Common myeloid progenitor, CD34-positive (primary cell): ENCODE results near the gene SLC22A7.

ENCODE experiments used
- CTCF ChIA-PET: fragments of 350-600 bp; sonication (Branson Sonifier 250); formaldehyde crosslinking; loops from one replicate; lab custom pipeline; 2021; ENCODE audit warnings: antibody characterized with exemption; lab: Charles Lee
- POLR2A ChIA-PET: fragments of 350-600 bp; sonication (Branson Sonifier 250); formaldehyde crosslinking; loops from one replicate; lab custom pipeline; 2021; ENCODE audit warnings: antibody characterized with exemption; lab: Charles Lee
- DNase-seq, 3 donors: peaks; one replicate each; pipeline versions ENCODE4 v3.0.0 to v3.0.0-alpha.2; 2013
- H3K27ac ChIP-seq, 2 experiments: 1 replicate in 1 of 2; 2 replicates in 1 of 2; pipeline ENCODE4 v1.7.0; 2013; ENCODE audit warnings: inconsistent platforms in 2 of 2, low read length in 2 of 2, mild to moderate bottlenecking in 2 of 2, low read depth in 1 of 2, moderate library complexity in 1 of 2; ENCODE audit not compliant: severe bottlenecking in 2 of 2, insufficient read depth in 1 of 2, poor library complexity in 1 of 2
- H3K27me3 ChIP-seq, 5 experiments: replicated peaks in 2 of 5; 1 replicate in 3 of 5; 2 replicates in 2 of 5; pipeline versions ENCODE4 v1.6.1 to v1.7.0; 2013; ENCODE audit warnings: low read length in 4 of 5, mild to moderate bottlenecking in 2 of 5, moderate library complexity in 2 of 5, inconsistent platforms in 1 of 5; ENCODE audit not compliant: insufficient read depth in 5 of 5, control insufficient read depth in 4 of 5
- H3K36me3 ChIP-seq, 4 experiments: 1 replicate in 2 of 4; 2 replicates in 2 of 4; pipeline versions ENCODE4 v1.6.1 to v1.7.0; 2013; ENCODE audit warnings: low read length in 3 of 4, control low read depth in 1 of 4, mild to moderate bottlenecking in 1 of 4; ENCODE audit not compliant: control insufficient read depth in 4 of 4, insufficient read depth in 4 of 4
- H3K4me1 ChIP-seq, 4 experiments: 1 replicate in 3 of 4; 2 replicates in 1 of 4; pipeline versions ENCODE4 v1.6.1 to v1.7.1; 2013; ENCODE audit warnings: low read length in 3 of 4, mild to moderate bottlenecking in 3 of 4, control low read depth in 1 of 4, inconsistent platforms in 1 of 4, moderate library complexity in 1 of 4; ENCODE audit not compliant: control insufficient read depth in 4 of 4, insufficient read depth in 4 of 4; ENCODE audit errors: control extremely low read depth in 1 of 4
- H3K4me3 ChIP-seq, 7 experiments: 1 replicate in 4 of 7; 2 replicates in 3 of 7; pipeline versions ENCODE4 v1.5.1 to v1.7.0; 2013; ENCODE audit warnings: mild to moderate bottlenecking in 7 of 7, low read length in 6 of 7, moderate library complexity in 6 of 7, inconsistent platforms in 2 of 7, low read depth in 2 of 7, control low read depth in 1 of 7; ENCODE audit not compliant: insufficient read depth in 4 of 7, control insufficient read depth in 1 of 7; ENCODE audit errors: extremely low read depth in 1 of 7
- H3K9me3 ChIP-seq, 5 experiments: 1 replicate in 4 of 5; 2 replicates in 1 of 5; pipeline versions ENCODE4 v1.6.1 to v1.7.1; 2013; ENCODE audit warnings: low read length in 4 of 5, mild to moderate bottlenecking in 2 of 5, inconsistent platforms in 1 of 5, low read depth in 1 of 5, moderate library complexity in 1 of 5; ENCODE audit not compliant: control insufficient read depth in 4 of 5, insufficient read depth in 2 of 5; ENCODE audit errors: control extremely low read depth in 1 of 5
- WGBS: methylation state at CpG from one replicate; pipeline ENCODE4 v1.1.5; 2013; ENCODE audit not compliant: insufficient coverage; 5-methylcytosine and 5-hydroxymethylcytosine counted together

Gene SLC22A7

GRCh38 chr6:43295456-43295855, 2.6 kb upstream of the SLC22A7 start:
- H3K9me3 ChIP-seq = no peaks in the 10 kb centered on the region
- H3K36me3 ChIP-seq = no peaks in the 10 kb centered on the region
- H3K27me3 ChIP-seq = peaks cover 0 to 11% (median 1%) of the 10 kb centered on the region in 5 experiments
- CTCF ChIA-PET = interaction anchor here (1.2 to 2.4 kb wide), 3 partner anchors 8 to 23 kb away, joined by 3 to 13 read pairs (median 4); no protein-coding TSS in a partner anchor
- POLR2A ChIA-PET = no interaction called here
- no peak overlapping the region for H3K27ac ChIP-seq
- 70% methylated on average over 2 of the region's 3 CpGs for WGBS
- H3K4me3 ChIP-seq = no peak overlapping the region
- DNase-seq = no peak
- H3K4me1 ChIP-seq = no peaks in the 10 kb centered on the region

DNA sequence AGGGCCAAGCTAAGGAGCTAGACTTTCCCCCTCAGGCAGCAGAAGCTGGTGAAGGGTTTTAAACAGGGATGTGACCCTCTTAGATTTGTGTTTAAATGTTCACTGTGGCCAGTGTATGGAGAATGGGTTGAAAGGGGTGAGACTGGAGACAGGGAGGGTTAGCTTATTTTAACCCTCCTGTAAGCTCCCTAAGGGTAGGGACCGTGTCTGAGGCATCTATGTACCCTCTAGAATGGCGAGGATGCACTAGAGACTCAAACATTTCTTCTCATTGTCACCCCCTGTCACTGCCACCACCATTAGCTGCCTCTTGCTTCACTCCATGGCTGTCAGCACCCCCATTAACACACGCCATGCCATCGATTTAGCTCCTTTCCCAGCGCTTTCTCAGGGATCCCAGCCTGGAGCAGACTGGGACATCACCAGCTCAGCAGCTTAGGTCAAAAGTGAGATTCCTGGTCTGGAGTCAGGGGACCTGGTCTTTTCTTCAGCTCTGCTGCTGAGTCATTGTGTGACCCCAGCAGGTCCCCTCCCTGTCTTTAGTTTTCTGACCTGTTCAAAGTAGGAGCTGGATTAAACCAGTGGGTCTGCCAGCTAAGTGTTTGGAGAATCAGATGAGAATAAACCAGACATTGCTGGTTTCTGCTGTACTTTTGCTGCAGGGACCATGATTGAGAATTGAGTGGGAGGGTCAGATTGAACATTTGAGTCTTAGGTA, 1.1 kb upstream of the SLC22A7 start:
- WGBS = 97% methylated on average over 5 of the region's 5 CpGs
- CTCF ChIA-PET = interaction anchor here (1.2 to 2.4 kb wide), 6 partner anchors 8 to 58 kb away, joined by 4 to 13 read pairs (median 5); partner anchors contain the start of gene CRIP3
- peaks cover 0 to 14% (median 2%) of the 10 kb centered on the region in 5 experiments for H3K27me3 ChIP-seq
- POLR2A ChIA-PET = interaction anchor here (0.6 kb wide), 1 partner anchor 158 kb away, joined by 3 read pairs; the partner anchor contains the start of gene DLK2
- no peaks in the 10 kb centered on the region for H3K4me1 ChIP-seq
- no peaks in the 10 kb centered on the region for H3K9me3 ChIP-seq
- H3K4me3 ChIP-seq = no peak overlapping the region
- H3K27ac ChIP-seq = no peak overlapping the region
- DNase-seq = no peak
- H3K36me3 ChIP-seq = no peaks in the 10 kb centered on the region

DNA sequence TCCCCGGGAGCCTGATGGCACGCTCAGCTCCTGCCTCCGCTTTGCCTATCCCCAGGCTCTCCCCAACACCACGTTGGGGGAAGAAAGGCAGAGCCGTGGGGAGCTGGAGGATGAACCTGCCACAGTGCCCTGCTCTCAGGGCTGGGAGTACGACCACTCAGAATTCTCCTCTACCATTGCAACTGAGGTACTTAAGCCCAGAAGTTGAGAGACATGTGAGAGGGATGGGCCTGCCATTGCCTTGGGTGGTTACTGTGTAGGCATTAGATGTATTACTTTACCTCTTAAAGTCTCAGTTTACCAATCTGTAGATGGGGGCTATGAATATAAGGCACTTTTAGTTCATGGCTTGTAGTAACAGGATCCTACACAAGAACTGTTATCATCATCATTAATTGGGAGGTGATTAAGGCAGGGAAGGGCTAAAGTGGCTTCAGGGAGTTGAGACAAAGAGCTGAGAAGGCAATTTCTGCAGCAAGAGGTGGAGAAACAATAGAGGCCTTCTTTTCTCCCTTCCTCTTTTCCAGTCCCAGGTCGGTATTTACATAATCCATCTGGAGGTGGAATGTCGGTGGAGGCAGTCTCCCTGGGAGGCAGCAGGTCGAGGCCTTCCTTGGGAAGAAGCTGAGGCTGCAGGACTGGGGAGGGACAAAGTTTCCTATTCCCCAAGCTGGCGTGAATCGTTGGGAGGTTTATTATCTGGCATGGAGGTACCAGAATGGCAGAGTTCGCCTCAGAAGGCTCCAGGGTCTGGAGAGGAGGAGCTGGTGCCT, 691 bp downstream of the SLC22A7 start:
- H3K4me3 ChIP-seq = no peak overlapping the region
- no peaks in the 10 kb centered on the region for H3K36me3 ChIP-seq
- ChIA-PET POLR2A (no interaction called here), CTCF (interaction anchor here (2.2 kb wide), 1 partner anchor 10 kb away, joined by 13 read pairs; the partner anchor contains the start of gene CRIP3)
- no peak for DNase-seq
- 81% methylated on average over 6 of the region's 12 CpGs for WGBS
- no peaks in the 10 kb centered on the region for H3K9me3 ChIP-seq
- no peaks in the 10 kb centered on the region for H3K4me1 ChIP-seq
- peaks cover 0 to 14% (median 1%) of the 10 kb centered on the region in 5 experiments for H3K27me3 ChIP-seq
- no peak overlapping the region for H3K27ac ChIP-seq

DNA sequence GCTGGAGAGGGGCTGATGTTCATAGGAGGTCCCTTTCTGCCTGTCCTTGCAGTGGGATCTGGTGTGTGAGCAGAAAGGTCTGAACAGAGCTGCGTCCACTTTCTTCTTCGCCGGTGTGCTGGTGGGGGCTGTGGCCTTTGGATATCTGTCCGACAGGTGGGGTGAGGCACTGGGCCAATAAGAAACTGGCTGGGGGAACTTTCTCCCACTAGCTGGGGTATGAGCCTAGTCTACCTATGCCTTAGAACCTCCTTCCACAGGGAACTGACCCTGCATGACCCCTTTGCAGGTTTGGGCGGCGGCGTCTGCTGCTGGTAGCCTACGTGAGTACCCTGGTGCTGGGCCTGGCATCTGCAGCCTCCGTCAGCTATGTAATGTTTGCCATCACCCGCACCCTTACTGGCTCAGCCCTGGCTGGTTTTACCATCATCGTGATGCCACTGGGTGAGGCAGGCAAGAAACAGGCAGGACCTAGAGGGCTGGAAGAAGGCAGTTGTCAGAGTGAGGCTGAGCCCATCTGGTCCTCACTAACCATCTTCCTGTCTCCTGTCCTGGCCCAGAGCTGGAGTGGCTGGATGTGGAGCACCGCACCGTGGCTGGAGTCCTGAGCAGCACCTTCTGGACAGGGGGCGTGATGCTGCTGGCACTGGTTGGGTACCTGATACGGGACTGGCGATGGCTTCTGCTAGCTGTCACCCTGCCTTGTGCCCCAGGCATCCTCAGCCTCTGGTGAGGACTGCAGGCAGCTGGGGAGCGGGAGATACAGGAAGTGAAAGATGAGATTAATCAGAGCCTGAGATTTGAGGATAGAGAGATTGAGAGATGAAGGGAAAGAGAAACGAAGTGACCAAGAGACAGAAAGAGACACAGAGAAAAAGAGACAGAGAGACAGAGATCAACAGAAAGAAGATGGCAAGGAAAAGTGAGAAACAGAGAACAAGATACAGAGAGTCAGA, 1.6 kb downstream of the SLC22A7 start:
- ChIA-PET POLR2A (no interaction called here), CTCF (interaction anchor here (2.2 kb wide), 1 partner anchor 9 kb away, joined by 13 read pairs; the partner anchor contains the start of gene CRIP3)
- Histone ChIP-seq H3K9me3 (no peaks in the 10 kb centered on the region), H3K36me3 (no peaks in the 10 kb centered on the region), H3K27ac (no peak overlapping the region), H3K4me1 (no peaks in the 10 kb centered on the region), H3K27me3 (peaks cover 0 to 14% (median 1%) of the 10 kb centered on the region in 5 experiments), H3K4me3 (no peak overlapping the region)
- 98% methylated on average over 15 of the region's 18 CpGs for WGBS
- no peak for DNase-seq

DNA sequence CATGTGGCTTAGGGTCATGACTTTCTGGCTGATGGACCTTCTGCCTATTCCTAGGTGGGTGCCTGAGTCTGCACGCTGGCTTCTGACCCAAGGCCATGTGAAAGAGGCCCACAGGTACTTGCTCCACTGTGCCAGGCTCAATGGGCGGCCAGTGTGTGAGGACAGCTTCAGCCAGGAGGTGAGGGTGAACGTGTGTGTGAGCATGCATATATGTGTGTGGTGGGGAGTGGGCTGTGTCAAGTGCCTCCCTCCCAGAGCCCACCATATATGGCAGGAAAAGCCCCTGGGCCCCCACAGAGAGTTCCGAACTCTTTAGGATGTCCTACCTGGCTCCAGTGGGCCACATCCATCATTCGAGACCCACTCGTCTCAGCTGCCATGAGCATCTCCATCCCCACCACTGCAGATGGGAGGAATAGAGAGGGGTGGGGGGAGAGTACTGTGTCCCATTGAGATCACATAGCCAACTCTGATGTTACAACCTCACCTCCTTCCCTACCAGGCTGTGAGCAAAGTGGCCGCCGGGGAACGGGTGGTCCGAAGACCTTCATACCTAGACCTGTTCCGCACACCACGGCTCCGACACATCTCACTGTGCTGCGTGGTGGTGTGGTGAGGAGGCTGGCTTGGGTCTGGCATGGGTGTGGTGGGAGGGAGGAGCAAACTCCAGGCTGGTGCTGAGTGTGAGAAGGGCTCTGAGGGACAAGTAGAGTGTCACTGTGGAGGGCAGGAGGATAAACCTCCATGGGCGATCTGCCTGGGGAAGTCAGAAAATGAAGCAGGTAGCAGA, 3.2 kb downstream of the SLC22A7 start:
- no peaks in the 10 kb centered on the region for H3K36me3 ChIP-seq
- CTCF ChIA-PET = no interaction called here

DNA sequence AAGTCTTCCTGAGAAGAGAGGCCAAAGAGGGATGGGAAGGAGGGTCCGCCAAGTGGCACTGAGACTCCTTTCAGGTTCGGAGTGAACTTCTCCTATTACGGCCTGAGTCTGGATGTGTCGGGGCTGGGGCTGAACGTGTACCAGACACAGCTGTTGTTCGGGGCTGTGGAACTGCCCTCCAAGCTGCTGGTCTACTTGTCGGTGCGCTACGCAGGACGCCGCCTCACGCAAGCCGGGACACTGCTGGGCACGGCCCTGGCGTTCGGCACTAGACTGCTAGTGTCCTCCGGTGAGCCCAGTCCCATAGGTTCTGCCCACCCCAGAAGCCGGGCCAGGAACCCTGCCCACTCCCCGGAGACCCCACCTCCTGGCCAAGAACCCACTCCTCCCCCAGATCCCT, 4.1 kb downstream of the SLC22A7 start:
- Histone ChIP-seq H3K27ac (no peak overlapping the region), H3K4me1 (no peaks in the 10 kb centered on the region), H3K9me3 (no peaks in the 10 kb centered on the region), H3K36me3 (no peaks in the 10 kb centered on the region), H3K27me3 (peaks cover 0 to 11% (median 1%) of the 10 kb centered on the region in 5 experiments), H3K4me3 (no peak overlapping the region)
- ChIA-PET CTCF (no interaction called here), POLR2A (interaction anchor here (0.6 kb wide), 1 partner anchor 716 kb away, joined by 3 read pairs; no protein-coding TSS in a partner anchor)
- DNase-seq = no peak
- WGBS = 89% methylated on average over 17 of the region's 19 CpGs

More for the DNA sequence above, 3.2 kb downstream of the SLC22A7 start:
- Histone ChIP-seq H3K9me3 (no peaks in the 10 kb centered on the region), H3K27ac (no peak overlapping the region), H3K4me3 (no peak overlapping the region), H3K27me3 (peaks cover 0 to 14% (median 1%) of the 10 kb centered on the region in 5 experiments), H3K4me1 (no peaks in the 10 kb centered on the region)
- POLR2A ChIA-PET = no interaction called here
- no peak for DNase-seq
- WGBS = 83% methylated on average over 5 of the region's 15 CpGs
